Measurements from ENCODE around the gene ZNFX1.

The ZNFX1 gene

DNA sequence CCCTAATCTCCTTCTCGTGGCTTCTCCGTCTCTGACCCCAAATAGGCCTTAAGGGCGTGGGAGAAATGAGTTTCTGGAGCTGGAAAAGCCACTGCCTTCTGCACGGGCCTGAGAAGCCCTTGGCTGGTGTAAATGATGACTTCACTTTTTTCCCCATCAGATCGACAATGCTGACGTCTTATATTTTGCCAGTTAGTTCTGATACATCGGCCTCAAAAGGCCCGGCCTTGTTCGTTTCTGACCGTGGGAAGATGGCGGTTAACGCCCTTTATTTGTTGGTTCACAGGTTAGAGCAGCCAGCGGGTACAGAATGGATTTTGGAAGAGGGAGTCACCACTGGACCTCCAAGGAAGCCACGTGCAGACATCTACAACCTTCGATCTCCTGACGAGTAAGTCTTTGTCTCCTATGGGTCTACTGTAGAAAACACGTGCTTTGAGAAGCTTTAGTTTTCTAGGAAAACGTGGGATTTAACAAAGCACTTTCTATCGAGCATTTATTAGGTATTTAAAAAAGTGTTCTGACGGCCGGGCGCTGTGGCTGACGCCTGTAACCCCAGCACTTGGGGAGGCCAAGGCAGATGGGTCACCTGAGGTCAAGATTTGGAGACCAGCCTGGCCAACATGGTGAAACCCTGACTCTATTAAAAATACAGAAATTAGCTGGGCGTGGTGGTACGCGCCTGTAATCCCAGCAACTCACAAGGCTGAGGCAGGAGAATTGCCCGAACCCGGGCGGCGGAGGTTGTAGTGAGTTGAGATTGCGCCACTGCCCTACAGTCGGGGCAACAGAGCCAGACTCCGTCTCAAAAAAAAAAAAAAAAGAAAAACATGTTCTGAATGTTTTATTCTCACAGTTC, 1.2 kb upstream of the ZNFX1 start:
- Histone ChIP-seq H3K9me3 (ENCODE audit: control insufficient read depth, insufficient read depth, low read depth, low read length) (no peaks in the 10 kb centered on the region), H3K4me1 (ENCODE audit: control insufficient read depth, insufficient read depth, low read length) (no peaks in the 10 kb centered on the region), H3K27ac (ENCODE audit: extremely low read depth, low read depth, low read length) (peak overlapping the region; percentile 92), H3K36me3 (ENCODE audit: control insufficient read depth in 2 of 2, insufficient read depth in 1 of 2, low read length in 2 of 2) (peaks cover 30 to 69% of the 10 kb centered on the region in 2 experiments), H3K4me3 (ENCODE audit: low read depth, low read length) (peak overlapping the region; percentile 77)
- ChIA-PET POLR2A (interaction anchor here (0.6 to 1.6 kb wide), 10 partner anchors 8 to 896 kb away, joined by 3 to 10 read pairs (median 4); partner anchors contain the start of gene DDX27), CTCF (interaction anchor here (0.9 kb wide), 1 partner anchor 8 kb away, joined by 3 read pairs; no protein-coding TSS in a partner anchor)
- TF ChIP-seq ZSCAN16 (tag by site-specific recombination; IDR thresholded peaks at IDR 0.05) (0 out of 2 replicates have a peak, but pooled peaks have one; percentile 2), ZNF747 (tag by site-specific recombination; IDR thresholded peaks at IDR 0.05) (no peak), ZNF621 (tag by site-specific recombination; IDR thresholded peaks at IDR 0.05) (no peak), OSR2 (tag by site-specific recombination; IDR thresholded peaks at IDR 0.05) (no peak), ZNF366 (tag by site-specific recombination; conservative IDR thresholded peaks at IDR 0.05) (no peak), ZNF223 (tag by site-specific recombination; IDR thresholded peaks at IDR 0.05) (no peak), EGR2 (tag by site-specific recombination; IDR thresholded peaks at IDR 0.05; ENCODE audit: low read depth) (no peak), ZNF555 (tag by site-specific recombination; conservative IDR thresholded peaks at IDR 0.05) (no peak), ZNF791 (tag by site-specific recombination; IDR thresholded peaks at IDR 0.05) (peak; percentile 72; the same call in 1 of the 2 replicates), ZFP69B (tag by site-specific recombination; IDR thresholded peaks at IDR 0.05) (no peak), IKZF3 (tag by site-specific recombination; IDR thresholded peaks at IDR 0.05) (no peak), ZNF600 (tag by site-specific recombination; IDR thresholded peaks at IDR 0.05) (no peak), ZNF121 (tag by site-specific recombination; IDR thresholded peaks at IDR 0.05) (peak; percentile 85), ZNF670 (tag by site-specific recombination; IDR thresholded peaks at IDR 0.05; ENCODE audit: low read depth) (no peak), ZNF501 (tag by site-specific recombination; IDR thresholded peaks at IDR 0.05) (no peak), ZNF266 (tag by site-specific recombination; IDR thresholded peaks at IDR 0.05; ENCODE audit: low read depth) (no peak), ZNF426 (tag by site-specific recombination; IDR thresholded peaks at IDR 0.05) (no peak), TCF7L2 (IDR thresholded peaks at IDR 0.05; ENCODE audit: borderline replicate concordance, low read depth, low read length) (no peak), ZNF530 (tag by site-specific recombination; IDR thresholded peaks at IDR 0.05; ENCODE audit: low read depth) (no peak), ZNF19 (tag by site-specific recombination; IDR thresholded peaks at IDR 0.05; ENCODE audit: low read depth) (0 out of 2 replicates have a peak, but pooled peaks have one; percentile 54), ZBTB17 (tag by site-specific recombination; IDR thresholded peaks at IDR 0.05) (no peak)
- TF ChIP-seq, protein P1, sequence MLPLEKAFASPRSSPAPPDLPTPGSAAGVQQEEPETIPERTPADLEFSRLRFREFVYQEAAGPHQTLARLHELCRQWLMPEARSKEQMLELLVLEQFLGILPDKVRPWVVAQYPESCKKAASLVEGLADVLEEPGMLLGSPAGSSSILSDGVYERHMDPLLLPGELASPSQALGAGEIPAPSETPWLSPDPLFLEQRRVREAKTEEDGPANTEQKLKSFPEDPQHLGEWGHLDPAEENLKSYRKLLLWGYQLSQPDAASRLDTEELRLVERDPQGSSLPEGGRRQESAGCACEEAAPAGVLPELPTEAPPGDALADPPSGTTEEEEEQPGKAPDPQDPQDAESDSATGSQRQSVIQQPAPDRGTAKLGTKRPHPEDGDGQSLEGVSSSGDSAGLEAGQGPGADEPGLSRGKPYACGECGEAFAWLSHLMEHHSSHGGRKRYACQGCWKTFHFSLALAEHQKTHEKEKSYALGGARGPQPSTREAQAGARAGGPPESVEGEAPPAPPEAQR (tag by site-specific recombination; IDR thresholded peaks at IDR 0.05) = no peak
- TF ChIP-seq, protein P2, sequence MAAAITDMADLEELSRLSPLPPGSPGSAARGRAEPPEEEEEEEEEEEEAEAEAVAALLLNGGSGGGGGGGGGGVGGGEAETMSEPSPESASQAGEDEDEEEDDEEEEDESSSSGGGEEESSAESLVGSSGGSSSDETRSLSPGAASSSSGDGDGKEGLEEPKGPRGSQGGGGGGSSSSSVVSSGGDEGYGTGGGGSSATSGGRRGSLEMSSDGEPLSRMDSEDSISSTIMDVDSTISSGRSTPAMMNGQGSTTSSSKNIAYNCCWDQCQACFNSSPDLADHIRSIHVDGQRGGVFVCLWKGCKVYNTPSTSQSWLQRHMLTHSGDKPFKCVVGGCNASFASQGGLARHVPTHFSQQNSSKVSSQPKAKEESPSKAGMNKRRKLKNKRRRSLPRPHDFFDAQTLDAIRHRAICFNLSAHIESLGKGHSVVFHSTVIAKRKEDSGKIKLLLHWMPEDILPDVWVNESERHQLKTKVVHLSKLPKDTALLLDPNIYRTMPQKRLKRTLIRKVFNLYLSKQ (tag by site-specific recombination; IDR thresholded peaks at IDR 0.05; ENCODE audit: borderline replicate concordance) = no peak
- TF ChIP-seq, protein P3, sequence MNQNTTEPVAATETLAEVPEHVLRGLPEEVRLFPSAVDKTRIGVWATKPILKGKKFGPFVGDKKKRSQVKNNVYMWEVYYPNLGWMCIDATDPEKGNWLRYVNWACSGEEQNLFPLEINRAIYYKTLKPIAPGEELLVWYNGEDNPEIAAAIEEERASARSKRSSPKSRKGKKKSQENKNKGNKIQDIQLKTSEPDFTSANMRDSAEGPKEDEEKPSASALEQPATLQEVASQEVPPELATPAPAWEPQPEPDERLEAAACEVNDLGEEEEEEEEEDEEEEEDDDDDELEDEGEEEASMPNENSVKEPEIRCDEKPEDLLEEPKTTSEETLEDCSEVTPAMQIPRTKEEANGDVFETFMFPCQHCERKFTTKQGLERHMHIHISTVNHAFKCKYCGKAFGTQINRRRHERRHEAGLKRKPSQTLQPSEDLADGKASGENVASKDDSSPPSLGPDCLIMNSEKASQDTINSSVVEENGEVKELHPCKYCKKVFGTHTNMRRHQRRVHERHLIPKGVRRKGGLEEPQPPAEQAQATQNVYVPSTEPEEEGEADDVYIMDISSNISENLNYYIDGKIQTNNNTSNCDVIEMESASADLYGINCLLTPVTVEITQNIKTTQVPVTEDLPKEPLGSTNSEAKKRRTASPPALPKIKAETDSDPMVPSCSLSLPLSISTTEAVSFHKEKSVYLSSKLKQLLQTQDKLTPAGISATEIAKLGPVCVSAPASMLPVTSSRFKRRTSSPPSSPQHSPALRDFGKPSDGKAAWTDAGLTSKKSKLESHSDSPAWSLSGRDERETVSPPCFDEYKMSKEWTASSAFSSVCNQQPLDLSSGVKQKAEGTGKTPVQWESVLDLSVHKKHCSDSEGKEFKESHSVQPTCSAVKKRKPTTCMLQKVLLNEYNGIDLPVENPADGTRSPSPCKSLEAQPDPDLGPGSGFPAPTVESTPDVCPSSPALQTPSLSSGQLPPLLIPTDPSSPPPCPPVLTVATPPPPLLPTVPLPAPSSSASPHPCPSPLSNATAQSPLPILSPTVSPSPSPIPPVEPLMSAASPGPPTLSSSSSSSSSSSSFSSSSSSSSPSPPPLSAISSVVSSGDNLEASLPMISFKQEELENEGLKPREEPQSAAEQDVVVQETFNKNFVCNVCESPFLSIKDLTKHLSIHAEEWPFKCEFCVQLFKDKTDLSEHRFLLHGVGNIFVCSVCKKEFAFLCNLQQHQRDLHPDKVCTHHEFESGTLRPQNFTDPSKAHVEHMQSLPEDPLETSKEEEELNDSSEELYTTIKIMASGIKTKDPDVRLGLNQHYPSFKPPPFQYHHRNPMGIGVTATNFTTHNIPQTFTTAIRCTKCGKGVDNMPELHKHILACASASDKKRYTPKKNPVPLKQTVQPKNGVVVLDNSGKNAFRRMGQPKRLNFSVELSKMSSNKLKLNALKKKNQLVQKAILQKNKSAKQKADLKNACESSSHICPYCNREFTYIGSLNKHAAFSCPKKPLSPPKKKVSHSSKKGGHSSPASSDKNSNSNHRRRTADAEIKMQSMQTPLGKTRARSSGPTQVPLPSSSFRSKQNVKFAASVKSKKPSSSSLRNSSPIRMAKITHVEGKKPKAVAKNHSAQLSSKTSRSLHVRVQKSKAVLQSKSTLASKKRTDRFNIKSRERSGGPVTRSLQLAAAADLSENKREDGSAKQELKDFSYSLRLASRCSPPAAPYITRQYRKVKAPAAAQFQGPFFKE (tag by site-specific recombination; IDR thresholded peaks at IDR 0.05; ENCODE audit: borderline replicate concordance) = no peak
- TF ChIP-seq, protein P4, sequence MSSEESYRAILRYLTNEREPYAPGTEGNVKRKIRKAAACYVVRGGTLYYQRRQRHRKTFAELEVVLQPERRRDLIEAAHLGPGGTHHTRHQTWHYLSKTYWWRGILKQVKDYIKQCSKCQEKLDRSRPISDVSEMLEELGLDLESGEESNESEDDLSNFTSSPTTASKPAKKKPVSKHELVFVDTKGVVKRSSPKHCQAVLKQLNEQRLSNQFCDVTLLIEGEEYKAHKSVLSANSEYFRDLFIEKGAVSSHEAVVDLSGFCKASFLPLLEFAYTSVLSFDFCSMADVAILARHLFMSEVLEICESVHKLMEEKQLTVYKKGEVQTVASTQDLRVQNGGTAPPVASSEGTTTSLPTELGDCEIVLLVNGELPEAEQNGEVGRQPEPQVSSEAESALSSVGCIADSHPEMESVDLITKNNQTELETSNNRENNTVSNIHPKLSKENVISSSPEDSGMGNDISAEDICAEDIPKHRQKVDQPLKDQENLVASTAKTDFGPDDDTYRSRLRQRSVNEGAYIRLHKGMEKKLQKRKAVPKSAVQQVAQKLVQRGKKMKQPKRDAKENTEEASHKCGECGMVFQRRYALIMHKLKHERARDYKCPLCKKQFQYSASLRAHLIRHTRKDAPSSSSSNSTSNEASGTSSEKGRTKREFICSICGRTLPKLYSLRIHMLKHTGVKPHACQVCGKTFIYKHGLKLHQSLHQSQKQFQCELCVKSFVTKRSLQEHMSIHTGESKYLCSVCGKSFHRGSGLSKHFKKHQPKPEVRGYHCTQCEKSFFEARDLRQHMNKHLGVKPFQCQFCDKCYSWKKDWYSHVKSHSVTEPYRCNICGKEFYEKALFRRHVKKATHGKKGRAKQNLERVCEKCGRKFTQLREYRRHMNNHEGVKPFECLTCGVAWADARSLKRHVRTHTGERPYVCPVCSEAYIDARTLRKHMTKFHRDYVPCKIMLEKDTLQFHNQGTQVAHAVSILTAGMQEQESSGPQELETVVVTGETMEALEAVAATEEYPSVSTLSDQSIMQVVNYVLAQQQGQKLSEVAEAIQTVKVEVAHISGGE (tag by site-specific recombination; conservative IDR thresholded peaks at IDR 0.05; ENCODE audit: low read depth) = no peak

Measured in HEK293 (cell line).